A549 (cell line): ENCODE measurements around the gene OTUB2.

ENCODE experiments used
- CBX8 ChIP-seq: fragments of 200-600 bp; sonication (generic); IDR thresholded peaks from 2 replicates; pipeline ENCODE4 v1.6.1; 2016
- CTCF ChIP-seq: fragments of >200 bp; sonication (Bioruptor Twin); formaldehyde crosslinking; IDR thresholded peaks from 3 replicates; pipeline ENCODE4 v1.5.1; 2016
- POLR2A ChIP-seq: IDR thresholded peaks from 2 replicates; pipeline ENCODE4 v1.6.1; 2012; ENCODE audit warnings: mild to moderate bottlenecking, low read length
- SMC3 ChIP-seq: fragments of >200 bp; sonication (Bioruptor Twin); formaldehyde crosslinking; IDR thresholded peaks from 3 replicates; pipeline ENCODE4 v1.6.1; 2018; ENCODE audit warnings: inconsistent platforms

DNA sequence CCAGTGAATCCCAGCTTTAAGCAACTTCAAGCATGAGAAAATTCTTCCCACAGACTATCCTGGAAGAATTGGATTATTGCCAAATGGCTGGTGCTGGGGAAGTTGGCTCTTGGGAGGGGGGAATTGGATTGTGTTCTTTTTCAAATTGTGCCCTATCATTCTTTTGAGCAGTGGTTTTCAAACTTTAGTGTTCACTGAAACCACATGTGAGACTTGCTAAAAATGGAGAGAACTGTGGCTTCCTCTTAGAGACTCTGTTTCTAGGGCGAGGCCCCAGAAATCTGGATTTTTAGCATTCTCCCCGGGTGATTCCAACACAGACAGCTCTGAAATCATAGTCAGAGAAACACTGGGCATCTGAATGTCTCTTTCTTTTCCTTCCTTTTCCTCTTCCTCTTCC lies 14.3 kb upstream of the OTUB2 start:
- TF ChIP-seq CTCF = no peak
- TF ChIP-seq SMC3 = no peak
- TF ChIP-seq CBX8 = no peak
- TF ChIP-seq POLR2A = no peak
